OCI-LY1 (cell line): ENCODE measurements around the gene HDDC3.

Experiments used
- EZH2 ChIP-seq: fragments of 200-600 bp; sonication (generic), shearing (Covaris generic); IDR thresholded peaks from 2 replicates; pipeline ENCODE4 v1.8.0; 2017; ENCODE audit warnings: borderline replicate concordance, mixed run types, mild to moderate bottlenecking, antibody characterized with exemption, low read length, moderate library complexity, mixed read lengths
- TF ChIP-seq, protein P1 (sequence below): fragments of 200-600 bp; sonication (generic), shearing (Covaris generic); IDR thresholded peaks from 2 replicates; pipeline ENCODE4 v1.5.1; 2017; ENCODE audit warnings: mild to moderate bottlenecking, antibody characterized with exemption, low read length, moderate library complexity, mixed read lengths

DNA sequence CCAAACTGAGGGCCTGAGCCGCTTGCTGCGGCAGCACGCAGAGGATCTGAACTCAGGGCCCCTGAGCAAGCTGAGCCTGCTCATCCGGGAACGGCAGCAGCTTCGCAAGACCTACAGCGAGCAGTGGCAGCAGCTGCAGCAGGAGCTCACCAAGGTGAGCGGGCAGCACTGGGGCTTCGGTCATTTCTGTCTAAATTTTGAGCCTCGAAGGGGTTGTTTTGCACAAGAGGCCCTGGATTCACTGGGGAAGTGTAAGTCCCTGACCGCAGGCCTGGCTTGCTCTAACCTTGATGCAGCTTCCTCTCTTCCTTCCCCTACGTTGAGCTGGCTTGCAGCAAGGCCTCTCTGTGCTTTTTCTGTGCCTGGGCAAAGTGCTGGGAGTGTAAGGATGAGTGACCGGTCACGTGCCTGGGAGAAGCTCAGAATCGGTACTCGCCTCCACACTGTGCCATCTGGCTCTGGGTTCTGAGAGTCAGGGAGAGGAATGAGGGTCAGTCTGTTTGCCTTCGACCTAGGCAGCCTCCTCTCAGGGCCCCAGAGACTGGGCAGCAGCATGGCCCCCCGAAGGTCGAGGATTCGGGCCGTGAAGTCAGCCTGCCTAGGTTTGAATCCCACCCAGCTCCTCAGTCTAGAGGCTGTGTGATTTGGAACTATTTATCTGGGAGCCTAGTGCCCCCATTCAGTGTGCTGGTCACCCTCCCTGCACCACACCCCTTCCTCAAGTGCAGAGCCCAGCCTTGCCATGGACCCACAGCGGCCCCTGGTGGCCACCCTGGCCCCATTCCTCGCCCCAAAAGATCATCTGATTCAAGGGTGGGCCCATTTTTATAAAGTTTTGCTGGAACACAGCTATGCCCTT is 46.7 kb downstream of the HDDC3 start:
- TF ChIP-seq EZH2: no peak
- TF ChIP-seq, protein P1, sequence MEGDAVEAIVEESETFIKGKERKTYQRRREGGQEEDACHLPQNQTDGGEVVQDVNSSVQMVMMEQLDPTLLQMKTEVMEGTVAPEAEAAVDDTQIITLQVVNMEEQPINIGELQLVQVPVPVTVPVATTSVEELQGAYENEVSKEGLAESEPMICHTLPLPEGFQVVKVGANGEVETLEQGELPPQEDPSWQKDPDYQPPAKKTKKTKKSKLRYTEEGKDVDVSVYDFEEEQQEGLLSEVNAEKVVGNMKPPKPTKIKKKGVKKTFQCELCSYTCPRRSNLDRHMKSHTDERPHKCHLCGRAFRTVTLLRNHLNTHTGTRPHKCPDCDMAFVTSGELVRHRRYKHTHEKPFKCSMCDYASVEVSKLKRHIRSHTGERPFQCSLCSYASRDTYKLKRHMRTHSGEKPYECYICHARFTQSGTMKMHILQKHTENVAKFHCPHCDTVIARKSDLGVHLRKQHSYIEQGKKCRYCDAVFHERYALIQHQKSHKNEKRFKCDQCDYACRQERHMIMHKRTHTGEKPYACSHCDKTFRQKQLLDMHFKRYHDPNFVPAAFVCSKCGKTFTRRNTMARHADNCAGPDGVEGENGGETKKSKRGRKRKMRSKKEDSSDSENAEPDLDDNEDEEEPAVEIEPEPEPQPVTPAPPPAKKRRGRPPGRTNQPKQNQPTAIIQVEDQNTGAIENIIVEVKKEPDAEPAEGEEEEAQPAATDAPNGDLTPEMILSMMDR: peak; percentile 97
